HEK293 (cell line): ENCODE measurements around the gene PHLDB3.

Experiments used
- BCL11B ChIP-seq: fragments of 450-650 bp; formaldehyde crosslinking; IDR thresholded peaks from 2 replicates; pipeline ENCODE4 v1.5.1; 2016; ENCODE audit warnings: low read depth, missing biosample characterization, missing genetic modification characterization
- ELK4 ChIP-seq: IDR thresholded peaks from 2 replicates; pipeline ENCODE4 v1.6.1; 2011; ENCODE audit warnings: mild to moderate bottlenecking, low read depth, low read length, borderline replicate concordance
- HOXA7 ChIP-seq: sonication (generic); formaldehyde crosslinking; IDR thresholded peaks from 2 replicates; pipeline ENCODE4 v1.8.1; 2022; ENCODE audit warnings: missing genetic modification reagents, borderline replicate concordance
- PBX3 ChIP-seq: sonication (generic); formaldehyde crosslinking; IDR thresholded peaks from 2 replicates; pipeline ENCODE4 v1.8.1; 2022; ENCODE audit warnings: mild to moderate bottlenecking, moderate library complexity, missing genetic modification reagents
- YY2 ChIP-seq: fragments of 450-650 bp; formaldehyde crosslinking; IDR thresholded peaks from 2 replicates; pipeline ENCODE4 v1.5.1; 2016; ENCODE audit warnings: missing biosample characterization, missing genetic modification characterization
- ZBTB10 ChIP-seq: fragments of 450-650 bp; formaldehyde crosslinking; IDR thresholded peaks from 2 replicates; pipeline ENCODE4 v1.5.1; 2016; ENCODE audit warnings: missing biosample characterization, missing genetic modification characterization
- ZBTB26 ChIP-seq: fragments of 450-650 bp; formaldehyde crosslinking; optimal IDR thresholded peaks from 2 replicates; pipeline ENCODE3; 2016; ENCODE audit warnings: missing biosample characterization, mild to moderate bottlenecking, missing genetic modification characterization
- ZFP3 ChIP-seq: fragments of 450-650 bp; formaldehyde crosslinking; IDR thresholded peaks from 2 replicates; pipeline ENCODE4 v1.5.1; 2016; ENCODE audit warnings: low read depth, missing biosample characterization, missing genetic modification characterization
- ZNF2 ChIP-seq: fragments of 450-650 bp; formaldehyde crosslinking; IDR thresholded peaks from 2 replicates; pipeline ENCODE4 v1.5.1; 2016; ENCODE audit warnings: missing biosample characterization, missing genetic modification characterization
- ZNF214 ChIP-seq: fragments of 450-650 bp; formaldehyde crosslinking; IDR thresholded peaks from 2 replicates; pipeline ENCODE4 v1.5.1; 2017; ENCODE audit warnings: missing biosample characterization, mild to moderate bottlenecking, missing genetic modification characterization, borderline replicate concordance
- ZNF223 ChIP-seq: fragments of 450-650 bp; formaldehyde crosslinking; IDR thresholded peaks from 2 replicates; pipeline ENCODE4 v1.5.1; 2016; ENCODE audit warnings: missing biosample characterization, missing genetic modification characterization
- ZNF239 ChIP-seq: fragments of 450-650 bp; formaldehyde crosslinking; IDR thresholded peaks from 2 replicates; pipeline ENCODE4 v1.5.1; 2016; ENCODE audit warnings: missing biosample characterization, missing genetic modification characterization
- ZNF274 ChIP-seq, 2 experiments: fragments of 200-500 bp in 1 of 2; fragments of 450-650 bp in 1 of 2; sonication (Bioruptor generic) in 1 of 2; formaldehyde crosslinking in 1 of 2; IDR thresholded peaks; 2 replicates each; pipeline versions ENCODE4 v1.5.1 to v1.6.1; 2014 to 2016; ENCODE audit warnings: borderline replicate concordance in 1 of 2, inconsistent platforms in 1 of 2, low read length in 1 of 2, missing biosample characterization in 1 of 2, missing genetic modification characterization in 1 of 2
- ZNF280D ChIP-seq: fragments of 450-650 bp; formaldehyde crosslinking; IDR thresholded peaks from 2 replicates; pipeline ENCODE4 v1.5.1; 2016; ENCODE audit warnings: missing biosample characterization, missing genetic modification characterization
- ZNF433 ChIP-seq: fragments of 450-650 bp; formaldehyde crosslinking; IDR thresholded peaks from 2 replicates; pipeline ENCODE4 v1.5.1; 2016; ENCODE audit warnings: missing biosample characterization, missing genetic modification characterization, low read depth
- ZNF48 ChIP-seq: fragments of 450-650 bp; formaldehyde crosslinking; IDR thresholded peaks from 2 replicates; pipeline ENCODE4 v1.5.1; 2016; ENCODE audit warnings: missing biosample characterization, missing genetic modification characterization
- ZNF510 ChIP-seq: fragments of 450-650 bp; formaldehyde crosslinking; IDR thresholded peaks from 2 replicates; pipeline ENCODE4 v1.5.1; 2018; ENCODE audit warnings: mild to moderate bottlenecking, missing genetic modification characterization, missing biosample characterization; ENCODE audit not compliant: insufficient replicate concordance
- ZNF580 ChIP-seq: fragments of 450-650 bp; formaldehyde crosslinking; IDR thresholded peaks from 2 replicates; pipeline ENCODE4 v1.5.1; 2016; ENCODE audit warnings: missing biosample characterization, missing genetic modification characterization
- ZNF596 ChIP-seq: fragments of 450-650 bp; IDR thresholded peaks from 2 replicates; pipeline ENCODE4 v1.5.0; 2018; ENCODE audit warnings: missing biosample characterization, mild to moderate bottlenecking, missing genetic modification characterization, moderate library complexity
- ZNF600 ChIP-seq: fragments of 450-650 bp; formaldehyde crosslinking; IDR thresholded peaks from 2 replicates; pipeline ENCODE4 v1.5.1; 2016; ENCODE audit warnings: missing biosample characterization, missing genetic modification characterization
- ZNF621 ChIP-seq: fragments of 450-650 bp; formaldehyde crosslinking; IDR thresholded peaks from 2 replicates; pipeline ENCODE4 v1.5.1; 2017; ENCODE audit warnings: missing biosample characterization, missing genetic modification characterization
- ZNF639 ChIP-seq: fragments of 450-650 bp; formaldehyde crosslinking; IDR thresholded peaks from 2 replicates; pipeline ENCODE4 v1.5.1; 2016; ENCODE audit warnings: missing biosample characterization, missing genetic modification characterization
- ZNF692 ChIP-seq: fragments of 450-650 bp; formaldehyde crosslinking; IDR thresholded peaks from 2 replicates; pipeline ENCODE4 v1.5.1; 2016; ENCODE audit warnings: missing biosample characterization, missing genetic modification characterization
- ZNF701 ChIP-seq: fragments of 450-650 bp; formaldehyde crosslinking; IDR thresholded peaks from 2 replicates; pipeline ENCODE4 v1.5.1; 2016; ENCODE audit warnings: missing biosample characterization, missing genetic modification characterization
- ZNF776 ChIP-seq: fragments of 450-650 bp; formaldehyde crosslinking; IDR thresholded peaks from 2 replicates; pipeline ENCODE4 v1.5.0; 2017; ENCODE audit warnings: missing biosample characterization, missing genetic modification characterization, borderline replicate concordance
- ZNF785 ChIP-seq: fragments of 450-650 bp; formaldehyde crosslinking; IDR thresholded peaks from 2 replicates; pipeline ENCODE4 v1.5.1; 2016; ENCODE audit warnings: missing biosample characterization, missing genetic modification characterization

The PHLDB3 gene

GRCh38 chr19:43527860-43528622, 23.5 kb upstream of the PHLDB3 start (continued):
- TF ChIP-seq ZNF48 (tag by site-specific recombination) (no peak), ZNF639 (tag by site-specific recombination) (peak; percentile 95), BCL11B (tag by site-specific recombination) (no peak), ZNF600 (tag by site-specific recombination) (peak; percentile 73), ZNF692 (peak; percentile 19), ZNF433 (tag by site-specific recombination) (no peak), ZNF701 (tag by site-specific recombination) (no peak), ZNF239 (tag by site-specific recombination) (no peak), ZFP3 (no peak), ZNF280D (tag by site-specific recombination) (no peak), PBX3 (CRISPR knock-in tag) (no peak), ZNF274 (IDR thresholded peaks at IDR 0.05; ENCODE audit: low read length) (no peak), ZNF274 (tag by site-specific recombination; IDR thresholded peaks at IDR 0.05; ENCODE audit: borderline replicate concordance) (no peak), YY2 (tag by site-specific recombination) (no peak), ZNF214 (no peak), ZNF596 (no peak), ZNF580 (peak; percentile 87; the same call in 1 of the 2 replicates), ZBTB26 (tag by site-specific recombination) (no peak), ELK4 (no peak), ZNF776 (no peak), ZBTB10 (no peak), ZNF2 (tag by site-specific recombination) (peak; percentile 36), ZNF621 (tag by site-specific recombination) (no peak), ZNF785 (tag by site-specific recombination) (no peak), HOXA7 (CRISPR knock-in tag) (no peak), ZNF510 (tag by site-specific recombination) (no peak), ZNF223 (tag by site-specific recombination) (no peak)
